Measurements from ENCODE around the gene C8A.

DNA sequence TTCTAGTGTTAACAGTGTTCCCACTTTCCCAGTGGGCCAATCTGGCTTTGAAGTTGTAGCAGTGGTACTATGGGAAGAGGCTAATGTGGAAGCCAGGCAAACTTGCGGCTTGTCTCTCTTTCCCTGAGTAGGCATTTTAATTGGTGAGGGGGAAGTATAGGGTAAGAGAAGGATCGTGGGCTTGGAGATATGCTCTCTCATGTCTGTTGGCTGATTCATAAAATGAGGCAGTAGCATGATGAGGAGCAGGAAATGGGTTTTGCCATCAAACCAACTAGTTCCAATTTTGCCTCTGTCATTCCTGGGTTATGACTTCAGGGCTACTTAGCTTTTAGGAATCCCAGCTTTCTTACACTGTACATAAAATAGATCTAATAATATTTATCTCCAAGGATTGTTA, 12.1 kb downstream of the C8A start:
- TF ChIP-seq, protein P1, sequence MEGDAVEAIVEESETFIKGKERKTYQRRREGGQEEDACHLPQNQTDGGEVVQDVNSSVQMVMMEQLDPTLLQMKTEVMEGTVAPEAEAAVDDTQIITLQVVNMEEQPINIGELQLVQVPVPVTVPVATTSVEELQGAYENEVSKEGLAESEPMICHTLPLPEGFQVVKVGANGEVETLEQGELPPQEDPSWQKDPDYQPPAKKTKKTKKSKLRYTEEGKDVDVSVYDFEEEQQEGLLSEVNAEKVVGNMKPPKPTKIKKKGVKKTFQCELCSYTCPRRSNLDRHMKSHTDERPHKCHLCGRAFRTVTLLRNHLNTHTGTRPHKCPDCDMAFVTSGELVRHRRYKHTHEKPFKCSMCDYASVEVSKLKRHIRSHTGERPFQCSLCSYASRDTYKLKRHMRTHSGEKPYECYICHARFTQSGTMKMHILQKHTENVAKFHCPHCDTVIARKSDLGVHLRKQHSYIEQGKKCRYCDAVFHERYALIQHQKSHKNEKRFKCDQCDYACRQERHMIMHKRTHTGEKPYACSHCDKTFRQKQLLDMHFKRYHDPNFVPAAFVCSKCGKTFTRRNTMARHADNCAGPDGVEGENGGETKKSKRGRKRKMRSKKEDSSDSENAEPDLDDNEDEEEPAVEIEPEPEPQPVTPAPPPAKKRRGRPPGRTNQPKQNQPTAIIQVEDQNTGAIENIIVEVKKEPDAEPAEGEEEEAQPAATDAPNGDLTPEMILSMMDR (IDR thresholded peaks at IDR 0.05) = no peak
- no peak for TF ChIP-seq POLR2AphosphoS5 (IDR thresholded peaks at IDR 0.05; ENCODE audit: insufficient read depth in 1 of 2, low read depth in 1 of 2)
